GM19372 (cell line): ENCODE results near the gene MACROH2A1.

Experiments
- ATAC-seq: cut with Tn5 transposase; IDR thresholded peaks from one replicate; pipeline ENCODE4 v1.9.1; 2021; ENCODE audit warnings: mild to moderate bottlenecking, low read depth, moderate library complexity; ENCODE audit not compliant: unreplicated experiment

Gene MACROH2A1

GRCh38 chr5:135436951-135437418, 38.0 kb upstream of the MACROH2A1 start:
- no peak for ATAC-seq

GRCh38 chr5:135435467-135436330, 36.7 kb upstream of the MACROH2A1 start:
- no peak for ATAC-seq

- no peak for ATAC-seq
Observed at GRCh38 chr5:135434591-135435466, 35.8 kb upstream of the MACROH2A1 start.

GRCh38 chr5:135433681-135434426, 34.8 kb upstream of the MACROH2A1 start:
- no peak for ATAC-seq

GRCh38 chr5:135432113-135432512, 33.1 kb upstream of the MACROH2A1 start:
- ATAC-seq = no peak

DNA sequence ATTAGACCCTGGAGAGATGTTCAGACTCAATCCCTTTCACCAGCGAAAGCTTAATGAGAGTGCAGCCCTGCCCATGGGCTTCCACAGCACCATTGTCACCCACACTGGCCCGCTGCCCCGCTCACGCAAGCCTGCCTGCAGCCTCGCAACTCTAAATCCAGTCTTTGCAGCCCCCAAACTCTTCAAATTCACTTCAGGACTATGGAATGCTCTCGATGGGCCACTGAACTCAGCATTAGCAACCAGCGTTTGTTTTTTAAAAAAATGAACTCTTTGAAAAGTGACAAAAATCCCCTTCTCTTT, 31.1 kb upstream of the MACROH2A1 start:
- no peak for ATAC-seq

DNA sequence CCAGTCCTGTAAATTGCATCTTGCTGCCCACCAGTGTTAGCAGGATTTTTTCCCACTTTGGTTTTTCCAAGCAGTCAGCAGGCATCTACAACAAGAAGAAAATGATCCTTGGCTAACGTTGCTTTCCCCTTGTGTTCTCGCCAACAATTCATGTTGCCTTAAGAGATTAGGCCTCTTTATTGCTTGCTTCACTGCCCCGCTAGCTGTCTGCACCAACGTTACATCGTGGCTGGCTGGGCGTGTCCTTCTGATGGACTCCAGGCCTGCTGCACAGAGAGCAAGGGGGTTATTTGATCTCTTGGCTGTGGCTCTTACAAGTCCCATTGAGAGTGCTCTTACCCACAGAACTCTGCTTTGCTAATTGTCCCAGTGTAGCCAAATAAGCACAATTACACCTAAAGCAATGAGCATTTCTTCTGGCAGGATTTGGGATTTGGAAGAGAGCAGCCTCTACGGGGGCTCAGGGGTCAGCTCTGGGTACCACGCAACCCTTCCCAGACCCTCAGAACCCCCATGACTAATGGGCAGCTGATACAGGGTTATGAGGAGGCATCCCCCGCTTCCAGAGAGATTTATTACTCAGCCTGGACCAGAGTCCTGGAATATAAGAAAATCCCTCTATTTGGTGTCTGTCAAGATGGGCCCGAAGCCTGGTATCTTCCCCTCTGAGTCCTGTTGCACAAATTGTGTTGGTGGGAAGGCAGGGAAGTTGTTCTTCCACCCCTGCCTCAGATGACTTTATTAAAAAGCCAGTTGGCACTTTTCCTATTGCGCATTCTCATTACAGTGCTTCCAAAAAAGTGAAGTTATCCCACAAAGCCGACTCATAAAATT, 30.5 kb upstream of the MACROH2A1 start:
- no peak for ATAC-seq

- ATAC-seq = no peak
Observed at GRCh38 chr5:135428586-135428985, 29.6 kb upstream of the MACROH2A1 start.

GRCh38 chr5:135426102-135427082, 27.4 kb upstream of the MACROH2A1 start:
- ATAC-seq = peak; percentile 93

- ATAC-seq = no peak
Observed at GRCh38 chr5:135425641-135426040, 26.6 kb upstream of the MACROH2A1 start.

DNA sequence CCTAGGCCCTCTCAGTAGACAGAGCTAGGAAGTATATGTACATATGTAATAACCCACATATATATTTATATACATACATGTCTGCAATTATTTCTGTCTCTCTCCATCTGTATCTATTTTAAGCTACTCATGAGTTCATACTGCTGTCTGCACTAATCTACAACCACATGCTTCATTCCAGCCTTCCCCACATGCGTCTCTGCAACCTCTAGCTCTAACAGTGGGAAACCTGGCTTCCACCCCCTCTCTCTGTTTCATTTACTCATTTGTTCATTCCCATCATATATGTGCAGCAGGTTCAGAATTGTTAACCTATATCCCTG, 24.8 kb upstream of the MACROH2A1 start:
- ATAC-seq = no peak

- ATAC-seq = no peak
Observed at GRCh38 chr5:135423146-135423845, 24.3 kb upstream of the MACROH2A1 start.

DNA sequence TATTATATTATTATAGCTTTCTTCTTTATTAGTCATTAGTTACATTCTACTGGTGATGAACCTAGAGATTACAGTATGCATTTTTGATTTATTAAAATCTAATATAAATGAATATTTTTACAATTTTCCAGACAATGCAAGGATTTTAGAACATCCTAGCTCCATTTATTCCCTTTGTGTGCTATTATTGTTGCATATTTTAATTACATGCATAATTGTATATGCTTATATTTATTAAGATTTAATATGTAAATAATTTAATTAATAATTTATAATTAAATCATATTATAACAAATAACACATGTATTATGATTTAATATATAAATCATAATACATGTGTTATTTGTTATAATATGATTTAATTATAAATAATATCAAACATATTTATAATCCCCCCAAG, 23.4 kb upstream of the MACROH2A1 start:
- ATAC-seq = no peak

DNA sequence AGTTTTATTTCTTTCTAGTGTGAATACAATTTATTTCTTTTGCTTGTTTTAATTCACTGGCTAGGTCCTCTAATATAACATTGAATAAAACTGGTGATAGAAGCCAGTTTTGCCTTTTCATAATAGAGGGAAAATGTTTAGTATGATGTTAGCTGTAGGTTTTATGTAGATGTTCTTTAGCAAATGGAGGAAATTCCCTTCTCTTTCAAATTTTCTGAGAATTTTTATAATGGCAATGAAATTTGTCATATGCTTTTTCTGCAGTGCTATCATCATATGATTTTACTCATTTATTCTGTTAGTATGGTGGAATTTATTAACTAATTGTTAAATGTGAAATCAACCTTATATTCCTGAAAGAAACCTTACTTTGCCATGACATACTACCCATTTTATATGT, 18.1 kb upstream of the MACROH2A1 start:
- ATAC-seq = no peak

DNA sequence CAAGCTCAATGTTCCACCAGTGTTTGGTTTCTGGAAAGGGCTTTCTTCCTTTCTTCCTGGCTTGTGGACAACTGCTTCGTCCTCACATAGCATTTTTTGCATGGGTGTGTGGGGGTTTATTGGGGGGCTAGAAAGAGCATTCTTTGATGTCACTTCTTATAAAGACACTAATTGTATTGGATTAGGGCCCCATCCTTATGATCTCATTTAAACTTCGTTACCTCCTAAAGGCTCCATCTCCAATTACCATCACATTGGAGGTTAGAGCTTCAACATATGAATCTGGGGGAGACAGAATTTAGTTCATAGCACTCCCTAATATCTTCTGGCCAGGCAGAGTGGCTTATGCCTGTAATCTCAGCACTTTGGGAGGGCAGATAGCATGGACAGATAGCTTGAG, 6.1 kb upstream of the MACROH2A1 start:
- ATAC-seq = no peak

DNA sequence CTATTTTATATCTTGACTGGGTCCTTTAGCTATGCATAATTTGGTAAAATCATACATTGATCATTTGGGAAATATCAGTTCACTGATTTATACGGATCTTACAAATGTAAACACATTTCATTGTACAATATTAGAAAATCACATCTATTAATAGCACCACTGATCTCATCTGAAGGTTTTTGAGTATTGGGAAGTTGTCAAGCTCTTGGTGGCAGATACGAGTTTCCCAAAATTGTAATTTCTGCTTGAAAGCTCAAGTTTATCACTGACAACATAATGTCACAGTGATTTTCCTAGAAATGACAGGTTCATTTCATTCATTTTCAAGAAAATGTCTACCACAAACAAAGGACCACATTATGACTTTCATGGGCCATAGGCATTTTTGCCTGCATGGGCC, 3.0 kb upstream of the MACROH2A1 start:
- no peak for ATAC-seq

GRCh38 chr5:135400866-135401265, 1.8 kb upstream of the MACROH2A1 start:
- ATAC-seq = no peak

GRCh38 chr5:135399794-135400542, 937 bp upstream of the MACROH2A1 start:
- no peak for ATAC-seq
